PFSK-1 (cell line): ENCODE data around the gene ZDHHC12.

ENCODE experiments used
- FOXP2 ChIP-seq: optimal IDR thresholded peaks from 2 replicates; pipeline ENCODE3; 2011; ENCODE audit warnings: borderline replicate concordance, control low read depth, inconsistent platforms; ENCODE audit not compliant: insufficient read depth; ENCODE audit errors: extremely low read length, extremely low read depth
- POLR2AphosphoS5 ChIP-seq: IDR thresholded peaks from 2 replicates; pipeline ENCODE4 v1.6.1; 2012; ENCODE audit warnings: low read depth, mild to moderate bottlenecking, control low read depth, low read length, moderate library complexity
- REST ChIP-seq, 2 experiments: IDR thresholded peaks; 2 replicates each; pipeline versions ENCODE4 v1.6.1 to v1.8.0; 2011 to 2012; ENCODE audit warnings: low read depth in 2 of 2, low read length in 2 of 2, control low read depth in 1 of 2, inconsistent platforms in 1 of 2, mild to moderate bottlenecking in 1 of 2, moderate library complexity in 1 of 2; ENCODE audit not compliant: insufficient read depth in 1 of 2
- SIN3A ChIP-seq: IDR thresholded peaks from 2 replicates; pipeline ENCODE4 v1.6.1; 2012; ENCODE audit warnings: mild to moderate bottlenecking, low read length, moderate library complexity, borderline replicate concordance; ENCODE audit not compliant: insufficient read depth
- TAF1 ChIP-seq: IDR thresholded peaks from 2 replicates; pipeline ENCODE4 v1.6.1; 2012; ENCODE audit warnings: low read length, control low read depth, borderline replicate concordance; ENCODE audit not compliant: insufficient read depth

- TF ChIP-seq POLR2AphosphoS5, result no peak
- TF ChIP-seq REST (IDR thresholded peaks at IDR 0.05; ENCODE audit: insufficient read depth in 1 of 2, low read depth in 2 of 2, low read length in 2 of 2), result no peak
- TF ChIP-seq SIN3A, result no peak
- TF ChIP-seq FOXP2, result no peak
- TF ChIP-seq TAF1, result no peak
These were observed 851 bp upstream of the ZDHHC12 start for GRCh38 chr9:128724744-128725211.
